Measurements from ENCODE around the gene IL21R. TPM values are rescaled to one million over a fixed set of nuclear protein-coding genes. Genes with fewer than 3 reads are reported as not detected.

The IL21R gene
- total and polyA plus RNA-seq, 2 donors (not counting 3 experiments of a cell fraction or from before 2014, with no cell fraction given): 0.03 TPM; not detected in 1

DNA sequence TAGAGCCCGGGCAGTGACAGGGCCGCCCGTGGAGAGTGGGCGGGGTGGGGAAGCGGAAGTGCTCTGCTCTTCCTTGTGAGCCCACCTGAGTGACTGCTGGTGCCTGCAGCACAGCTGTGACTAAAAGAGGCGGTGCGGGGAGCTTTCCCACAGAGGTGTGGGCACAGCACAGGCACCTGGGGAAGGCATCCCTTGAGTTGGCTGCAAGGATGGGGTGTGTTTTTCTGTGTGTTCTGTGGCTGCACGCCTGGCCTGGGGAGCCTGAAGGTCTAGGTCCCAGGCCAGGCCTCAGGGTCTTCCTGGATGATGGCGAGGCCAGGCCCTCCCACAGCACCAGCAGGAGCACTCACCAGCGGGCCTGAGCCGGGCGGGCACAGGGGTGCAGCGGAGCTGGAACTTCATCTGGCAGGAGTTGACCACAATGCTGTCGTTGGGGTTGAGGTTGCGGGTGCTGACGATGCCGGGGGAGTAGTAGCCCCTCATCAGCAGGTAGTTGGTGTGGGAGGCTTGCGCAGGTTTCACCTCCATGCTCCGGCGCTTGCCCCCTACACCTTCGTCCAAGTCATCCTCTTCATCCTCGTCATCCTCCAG is 67.1 kb downstream of the IL21R start:
- H4K20me1 ChIP-seq (replicated peaks; ENCODE audit: control insufficient read depth, extremely low read depth, insufficient read depth, low read length): no peaks in the 10 kb centered on the region
- CTCF ChIA-PET: no interaction called here
- no peak for DNase-seq (ENCODE audit: low read depth, low spot score)
- BruUV-seq (replicated peaks): no TSS peak
- intact Hi-C loops (cut with micrococcal nuclease): no loop called here
- FAIRE-seq: no peak
- no peak overlapping the region for H3K27ac ChIP-seq (ENCODE audit: insufficient read depth, low read depth, low read length)
- no peaks in the 10 kb centered on the region for H3K9me3 ChIP-seq (replicated peaks; ENCODE audit: control insufficient read depth, insufficient read depth, low read length)
- peaks cover 32 to 45% of the 10 kb centered on the region in 2 experiments for H3K36me3 ChIP-seq (ENCODE audit: control insufficient read depth in 2 of 2, extremely low read depth in 1 of 2, insufficient read depth in 2 of 2, low read length in 2 of 2)
- no peaks in the 10 kb centered on the region for H3K79me2 ChIP-seq (ENCODE audit: control insufficient read depth, insufficient read depth, low read length)
- H3K9me1 ChIP-seq (replicated peaks; ENCODE audit: control insufficient read depth, extremely low read depth, insufficient read depth, low read length): no peaks in the 10 kb centered on the region
- peaks cover 17% of the 10 kb centered on the region for H3K4me1 ChIP-seq (ENCODE audit: control insufficient read depth, extremely low read depth, insufficient read depth, low read length)
- no peak overlapping the region for H3K4me3 ChIP-seq (replicated peaks in 1 of 3; ENCODE audit: insufficient read depth in 1 of 3, low read depth in 1 of 3, low read length in 3 of 3)
- POLR2A ChIA-PET: no interaction called here
- H3K27me3 ChIP-seq (ENCODE audit: control insufficient read depth in 2 of 2, insufficient read depth in 2 of 2, low read length in 2 of 2): no peaks in the 10 kb centered on the region
- dilution Hi-C loops (cut with MboI; ENCODE audit: extremely low pct_ligation_motif_present, low sequenced_read_pairs): no loop called here
- TF ChIP-seq FOS (IDR thresholded peaks at IDR 0.05; ENCODE audit: borderline replicate concordance, insufficient read depth, low read length) (no peak), POLR2AphosphoS5 (IDR thresholded peaks at IDR 0.05; ENCODE audit: insufficient read depth, low read depth, low read length) (no peak), POLR2A (IDR thresholded peaks at IDR 0.05; ENCODE audit: low read depth, low read length) (no peak), MYC (IDR thresholded peaks at IDR 0.05; ENCODE audit: low read depth, low read length) (no peak), GATA2 (IDR thresholded peaks at IDR 0.05; ENCODE audit: insufficient read depth, insufficient read length, low read depth, low read length) (no peak), EZH2 (IDR thresholded peaks at IDR 0.05; ENCODE audit: borderline replicate concordance, low read depth, low read length, severe bottlenecking) (no peak), JUN (IDR thresholded peaks at IDR 0.05; ENCODE audit: borderline replicate concordance, insufficient read depth, insufficient read length, low read depth) (no peak)
- TF ChIP-seq, protein P1, sequence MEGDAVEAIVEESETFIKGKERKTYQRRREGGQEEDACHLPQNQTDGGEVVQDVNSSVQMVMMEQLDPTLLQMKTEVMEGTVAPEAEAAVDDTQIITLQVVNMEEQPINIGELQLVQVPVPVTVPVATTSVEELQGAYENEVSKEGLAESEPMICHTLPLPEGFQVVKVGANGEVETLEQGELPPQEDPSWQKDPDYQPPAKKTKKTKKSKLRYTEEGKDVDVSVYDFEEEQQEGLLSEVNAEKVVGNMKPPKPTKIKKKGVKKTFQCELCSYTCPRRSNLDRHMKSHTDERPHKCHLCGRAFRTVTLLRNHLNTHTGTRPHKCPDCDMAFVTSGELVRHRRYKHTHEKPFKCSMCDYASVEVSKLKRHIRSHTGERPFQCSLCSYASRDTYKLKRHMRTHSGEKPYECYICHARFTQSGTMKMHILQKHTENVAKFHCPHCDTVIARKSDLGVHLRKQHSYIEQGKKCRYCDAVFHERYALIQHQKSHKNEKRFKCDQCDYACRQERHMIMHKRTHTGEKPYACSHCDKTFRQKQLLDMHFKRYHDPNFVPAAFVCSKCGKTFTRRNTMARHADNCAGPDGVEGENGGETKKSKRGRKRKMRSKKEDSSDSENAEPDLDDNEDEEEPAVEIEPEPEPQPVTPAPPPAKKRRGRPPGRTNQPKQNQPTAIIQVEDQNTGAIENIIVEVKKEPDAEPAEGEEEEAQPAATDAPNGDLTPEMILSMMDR (IDR thresholded peaks at IDR 0.05; ENCODE audit: extremely low read depth in 1 of 2, insufficient read depth in 1 of 2, low read depth in 1 of 2, low read length in 2 of 2): no peak
- TF ChIP-seq, protein P2, sequence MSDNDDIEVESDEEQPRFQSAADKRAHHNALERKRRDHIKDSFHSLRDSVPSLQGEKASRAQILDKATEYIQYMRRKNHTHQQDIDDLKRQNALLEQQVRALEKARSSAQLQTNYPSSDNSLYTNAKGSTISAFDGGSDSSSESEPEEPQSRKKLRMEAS (IDR thresholded peaks at IDR 0.05; ENCODE audit: insufficient read depth, insufficient read length): no peak
- H3K4me2 ChIP-seq (ENCODE audit: insufficient read depth, low read length): no peak overlapping the region
- H2AFZ ChIP-seq (ENCODE audit: low read depth, low read length): no peak overlapping the region
- no peak overlapping the region for H3K9ac ChIP-seq (replicated peaks; ENCODE audit: extremely low read depth, insufficient read depth, low read length)
